Natural killer cell (primary cell): Measurements from ENCODE around the gene ACAT2. TPM values are rescaled to one million over a fixed set of nuclear protein-coding genes. Genes with fewer than 3 reads are reported as not detected.

Experiments
- ATAC-seq, 3 donors: fragments of 150-1000 bp in 2 of 3; fragments of 200-7000 bp in 1 of 3; cut with Tn5 transposase; 1 replicate in 1 of 3; 2 replicates in 2 of 3; pipeline ENCODE4 v1.10.0; 2021; ENCODE audit warnings: mild to moderate bottlenecking in 2 of 3, moderate library complexity in 2 of 3
- DNase-seq, 2 donors: peaks; one replicate each; pipeline versions ENCODE4 v3.0.0 to v3.0.0-alpha.2; 2013 to 2021; ENCODE audit warnings: mixed read lengths in 1 of 2
- H3K27ac ChIP-seq: one replicate; pipeline ENCODE4 v1.5.1; 2013; ENCODE audit warnings: mild to moderate bottlenecking, low read length
- H3K27me3 ChIP-seq: one replicate; pipeline ENCODE4 v1.6.1; 2013; ENCODE audit warnings: low read length; ENCODE audit not compliant: control insufficient read depth, insufficient read depth
- H3K36me3 ChIP-seq: one replicate; pipeline ENCODE4 v1.6.1; 2013; ENCODE audit warnings: low read length; ENCODE audit not compliant: control insufficient read depth, insufficient read depth
- H3K4me1 ChIP-seq: one replicate; pipeline ENCODE4 v1.6.1; 2013; ENCODE audit warnings: low read length; ENCODE audit not compliant: control insufficient read depth, insufficient read depth
- H3K4me3 ChIP-seq: one replicate; pipeline ENCODE4 v1.5.1; 2013; ENCODE audit warnings: low read length
- H3K9me3 ChIP-seq: one replicate; pipeline ENCODE4 v1.6.1; 2013; ENCODE audit warnings: low read length; ENCODE audit not compliant: control insufficient read depth, insufficient read depth
- H3K27ac Mint-ChIP-seq, 2 donors: one replicate each; pipeline ENCODE4 v1.8.0; 2022; ENCODE audit warnings: mild to moderate bottlenecking in 2 of 2, mixed read lengths in 2 of 2, moderate library complexity in 1 of 2
- H3K27me3 Mint-ChIP-seq, 2 donors: one replicate each; pipeline ENCODE4 v1.8.0; 2022; ENCODE audit warnings: low read depth in 2 of 2, mixed read lengths in 2 of 2
- H3K36me3 Mint-ChIP-seq: one replicate; pipeline ENCODE4 v1.8.0; 2022; ENCODE audit warnings: mixed read lengths
- H3K4me1 Mint-ChIP-seq, 2 donors: one replicate each; pipeline ENCODE4 v1.8.0; 2022; ENCODE audit warnings: mixed read lengths in 2 of 2
- H3K4me3 Mint-ChIP-seq: one replicate; pipeline ENCODE4 v1.8.0; 2022; ENCODE audit warnings: mild to moderate bottlenecking, moderate library complexity, mixed read lengths
- H3K9me3 Mint-ChIP-seq, 2 donors: one replicate each; pipeline ENCODE4 v1.8.0; 2022; ENCODE audit warnings: mixed read lengths in 2 of 2
- WGBS: methylation state at CpG from one replicate; pipeline ENCODE4 v1.1.7; 2013; ENCODE audit warnings: missing lambda C conversion rate; ENCODE audit not compliant: insufficient coverage; 5-methylcytosine and 5-hydroxymethylcytosine counted together
- intact Hi-C: fragments of 100-400 bp; cut with micrococcal nuclease; formaldehyde crosslinking; loops from one replicate; pipeline ENCODE4 v1.14.2; 2022
- total RNA-seq, 4 donors: library from RNA; stranded (reverse); fragments of 120-200 nt in 1 of 4; gene quantifications; one replicate each; pipeline versions ENCODE4 v1.2.3 to v1.2.4, GENCODE V29; 2013 to 2022
- TF ChIP-seq, protein P1 (sequence below): fragments of 200-600 bp; IDR thresholded peaks from one replicate; pipeline ENCODE4 v1.8.0; 2022; ENCODE audit warnings: antibody characterized with exemption

Gene ACAT2
- total RNA-seq, 3 donors from 2014 or later (not counting 1 experiment from before 2014, with no cell fraction given) = 21.7 to 31.7 (median 26.5) TPM

DNA sequence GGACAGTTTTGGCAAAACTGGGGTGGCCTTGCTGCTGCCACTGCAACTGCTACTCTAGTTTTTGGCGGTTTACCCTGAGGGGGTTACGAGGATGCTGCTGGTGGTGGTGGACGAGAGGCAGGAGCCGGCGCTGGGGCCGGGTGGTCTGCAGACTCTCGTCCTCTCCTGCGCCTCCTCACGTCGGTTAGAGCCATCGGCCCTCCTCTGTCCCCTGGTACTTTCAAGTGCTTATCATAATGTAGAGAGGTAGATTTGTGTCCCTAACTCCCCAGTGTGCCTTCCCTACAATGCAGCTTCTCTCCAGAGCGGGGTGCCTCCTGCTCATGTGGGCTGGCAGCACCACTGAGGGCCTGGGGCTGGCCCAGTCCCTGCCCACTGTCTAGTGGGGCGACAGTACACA lies 64.2 kb downstream of the ACAT2 start:
- Histone ChIP-seq H3K9me3 (no peaks in the 10 kb centered on the region), H3K36me3 (no peaks in the 10 kb centered on the region), H3K4me3 (no peak overlapping the region), H3K4me1 (peaks cover 19% of the 10 kb centered on the region), H3K27me3 (no peaks in the 10 kb centered on the region), H3K27ac (no peak overlapping the region)
- H3K4me1 Mint-ChIP-seq = peaks cover 6 to 10% of the 10 kb centered on the region in 2 donors
- intact Hi-C loops = no loop called here
- WGBS = 98% methylated on average over 13 of the region's 13 CpGs
- no peak overlapping the region for H3K27ac Mint-ChIP-seq
- H3K36me3 Mint-ChIP-seq = no peaks in the 10 kb centered on the region
- peaks cover 0 to 2% of the 10 kb centered on the region in 2 donors for H3K27me3 Mint-ChIP-seq
- ATAC-seq (no peak), DNase-seq (no peak)
- no peak overlapping the region for H3K4me3 Mint-ChIP-seq
- H3K9me3 Mint-ChIP-seq = no peaks in the 10 kb centered on the region
- TF ChIP-seq, protein P1, sequence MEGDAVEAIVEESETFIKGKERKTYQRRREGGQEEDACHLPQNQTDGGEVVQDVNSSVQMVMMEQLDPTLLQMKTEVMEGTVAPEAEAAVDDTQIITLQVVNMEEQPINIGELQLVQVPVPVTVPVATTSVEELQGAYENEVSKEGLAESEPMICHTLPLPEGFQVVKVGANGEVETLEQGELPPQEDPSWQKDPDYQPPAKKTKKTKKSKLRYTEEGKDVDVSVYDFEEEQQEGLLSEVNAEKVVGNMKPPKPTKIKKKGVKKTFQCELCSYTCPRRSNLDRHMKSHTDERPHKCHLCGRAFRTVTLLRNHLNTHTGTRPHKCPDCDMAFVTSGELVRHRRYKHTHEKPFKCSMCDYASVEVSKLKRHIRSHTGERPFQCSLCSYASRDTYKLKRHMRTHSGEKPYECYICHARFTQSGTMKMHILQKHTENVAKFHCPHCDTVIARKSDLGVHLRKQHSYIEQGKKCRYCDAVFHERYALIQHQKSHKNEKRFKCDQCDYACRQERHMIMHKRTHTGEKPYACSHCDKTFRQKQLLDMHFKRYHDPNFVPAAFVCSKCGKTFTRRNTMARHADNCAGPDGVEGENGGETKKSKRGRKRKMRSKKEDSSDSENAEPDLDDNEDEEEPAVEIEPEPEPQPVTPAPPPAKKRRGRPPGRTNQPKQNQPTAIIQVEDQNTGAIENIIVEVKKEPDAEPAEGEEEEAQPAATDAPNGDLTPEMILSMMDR = no peak

DNA sequence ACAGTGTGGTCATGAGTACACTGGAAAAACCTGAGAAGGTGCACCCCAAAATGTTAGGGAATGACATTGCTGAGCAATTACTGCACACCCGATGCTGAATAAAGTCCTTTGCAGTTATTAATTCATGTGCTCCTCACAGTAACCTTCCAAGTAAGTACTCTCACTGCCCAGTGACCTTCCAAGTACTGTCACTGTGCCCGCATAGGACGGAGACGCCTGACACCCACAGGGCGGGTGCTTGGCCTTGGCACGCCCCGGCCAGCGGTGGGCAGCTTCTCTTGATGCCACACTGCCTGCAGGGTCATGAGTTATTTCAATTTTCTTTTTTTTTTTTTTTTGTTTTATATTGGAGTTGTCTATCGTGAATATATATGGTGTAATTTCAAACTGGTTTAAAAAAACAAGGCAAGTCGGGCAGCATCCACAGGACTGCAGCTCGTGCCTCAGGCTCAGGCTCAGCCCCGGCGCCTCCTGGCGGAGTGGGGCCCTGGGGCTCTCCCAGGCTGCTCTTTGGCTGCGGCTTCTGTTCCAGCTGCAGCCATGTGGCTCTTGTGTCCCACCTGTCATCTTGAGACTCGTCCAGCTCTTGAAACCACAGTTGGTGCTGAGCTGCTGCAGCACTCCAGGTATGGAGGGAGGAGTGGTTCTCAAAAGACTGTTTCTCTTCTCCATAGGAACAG lies 65.3 kb downstream of the ACAT2 start:
- Histone ChIP-seq H3K9me3 (no peaks in the 10 kb centered on the region), H3K36me3 (no peaks in the 10 kb centered on the region), H3K4me1 (peaks cover 10% of the 10 kb centered on the region), H3K4me3 (no peak overlapping the region), H3K27ac (no peak overlapping the region), H3K27me3 (no peaks in the 10 kb centered on the region)
- ATAC-seq (no peak), DNase-seq (no peak)
- no peak overlapping the region for H3K4me3 Mint-ChIP-seq
- peaks cover 0 to 5% of the 10 kb centered on the region in 2 donors for H3K27me3 Mint-ChIP-seq
- H3K36me3 Mint-ChIP-seq = no peaks in the 10 kb centered on the region
- no peak overlapping the region for H3K27ac Mint-ChIP-seq
- no peaks in the 10 kb centered on the region for H3K9me3 Mint-ChIP-seq
- TF ChIP-seq, protein P1 = no peak
- intact Hi-C loops = no loop called here
- WGBS = 89% methylated on average over 16 of the region's 16 CpGs
- H3K4me1 Mint-ChIP-seq = peaks cover 5 to 6% of the 10 kb centered on the region in 2 donors

DNA sequence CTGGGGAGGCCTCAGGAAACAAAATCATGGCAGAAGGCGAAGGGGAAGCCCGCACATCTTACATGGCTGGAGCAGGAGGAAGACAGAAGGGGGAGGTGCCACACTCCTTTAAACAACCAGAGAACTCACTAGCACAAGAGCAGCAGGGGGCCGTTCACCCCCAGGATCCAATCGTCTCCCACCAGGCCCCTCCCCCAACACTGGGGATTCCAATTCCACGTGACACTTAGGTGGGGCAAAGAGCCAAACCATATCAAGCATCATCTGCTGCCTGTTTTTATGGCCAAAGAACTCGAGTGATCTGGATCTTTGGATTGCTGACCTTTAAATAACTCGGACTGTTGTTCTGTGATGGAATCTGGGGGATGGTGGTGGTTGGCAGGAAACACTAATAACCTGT lies 66.2 kb downstream of the ACAT2 start:
- H3K27ac Mint-ChIP-seq = no peak overlapping the region

More for the DNA sequence above, 66.2 kb downstream of the ACAT2 start:
- DNase-seq (no peak), ATAC-seq (no peak)
- H3K36me3 Mint-ChIP-seq = no peaks in the 10 kb centered on the region
- Histone ChIP-seq H3K9me3 (no peaks in the 10 kb centered on the region), H3K4me3 (no peak overlapping the region), H3K27ac (no peak overlapping the region), H3K4me1 (peaks cover 10% of the 10 kb centered on the region), H3K36me3 (no peaks in the 10 kb centered on the region), H3K27me3 (no peaks in the 10 kb centered on the region)
- intact Hi-C loops = no loop called here
- H3K27me3 Mint-ChIP-seq = peaks cover 0 to 3% of the 10 kb centered on the region in 2 donors
- no peaks in the 10 kb centered on the region for H3K9me3 Mint-ChIP-seq
- TF ChIP-seq, protein P1 = no peak
- 78% methylated on average over 5 of the region's 7 CpGs for WGBS
- peaks cover 5 to 6% of the 10 kb centered on the region in 2 donors for H3K4me1 Mint-ChIP-seq
- no peak overlapping the region for H3K4me3 Mint-ChIP-seq

Other genes starting within 250 kb of the ACAT2 start
- gene SOD2, start 68.8 kb upstream of the ACAT2 start, total RNA-seq = 100 to 1,000 TPM in 2 of 3 donors, 10 to 100 TPM in 1; 81.3 to 156 (median 138) TPM
- gene WTAP, start 34.5 kb upstream of the ACAT2 start, total RNA-seq = 100 to 1,000 TPM; 141 to 167 (median 164) TPM
- 100 to 1,000 TPM; 192 to 230 (median 218) TPM for gene TCP1, start 27.6 kb downstream of the ACAT2 start, total RNA-seq
- 10 to 100 TPM; 22.3 to 29.6 (median 22.6) TPM for gene MRPL18, start 28.4 kb downstream of the ACAT2 start, total RNA-seq
- under 1 TPM in 1 of 3 donors, not detected in 2; 0.19 TPM for gene PNLDC1, start 38.2 kb downstream of the ACAT2 start, total RNA-seq
- gene MAS1, start 128.9 kb downstream of the ACAT2 start, total RNA-seq = not detected
- 100 to 1,000 TPM; 208 to 282 (median 253) TPM for gene IGF2R, start 207.0 kb downstream of the ACAT2 start, total RNA-seq